ENCODE measurements around the gene RALGAPA1.

Gene RALGAPA1

GRCh38 chr14:35495278-35495677, 313.8 kb downstream of the RALGAPA1 start:
- FAIRE-seq (no peak), DNase-seq (ENCODE audit: low spot score) (no peak)

DNA sequence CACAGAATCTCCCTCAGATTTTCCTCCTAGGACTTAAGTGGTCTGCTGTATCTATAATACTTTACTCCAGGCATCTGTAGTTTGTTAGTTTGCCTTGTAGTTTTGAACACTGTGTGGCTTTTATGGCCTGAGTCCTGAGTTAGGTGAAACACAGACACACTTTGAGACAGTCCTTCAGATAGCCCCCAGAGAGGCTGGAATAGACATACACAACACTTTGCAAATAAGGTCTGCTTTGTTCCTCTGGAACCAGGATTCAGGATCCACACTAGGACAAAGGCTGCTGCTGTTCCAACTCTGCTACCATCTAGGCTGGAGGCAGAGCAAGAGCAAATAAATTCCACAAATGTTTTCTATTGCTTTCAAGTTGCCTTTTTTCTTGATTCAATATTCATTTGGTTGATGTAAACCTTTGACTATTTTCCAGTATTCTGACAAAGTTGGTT, 316.5 kb downstream of the RALGAPA1 start:
- FAIRE-seq (no peak), DNase-seq (ENCODE audit: low spot score) (no peak)
